ENCODE results near the gene TRMT11.

The TRMT11 gene

GRCh38 chr6:125984311-125984710 lies 2.0 kb upstream of the TRMT11 start:
- no peak overlapping the region for H3K27ac ChIP-seq (replicated peaks)
- no peak for DNase-seq (ENCODE audit: low read depth in 1 of 2, low spot score in 1 of 2)

GRCh38 chr6:125985522-125985921 lies 818 bp upstream of the TRMT11 start:
- TF ChIP-seq CTCF (IDR thresholded peaks at IDR 0.05; ENCODE audit: insufficient read depth, low read length) (no peak), SPI1 (IDR thresholded peaks at IDR 0.05; ENCODE audit: borderline replicate concordance, low read depth) (no peak), POLR2AphosphoS5 (IDR thresholded peaks at IDR 0.05; ENCODE audit: low read depth) (no peak), REST (IDR thresholded peaks at IDR 0.05; ENCODE audit: insufficient replicate concordance, low read depth) (no peak), GABPA (IDR thresholded peaks at IDR 0.05; ENCODE audit: low read depth) (no peak)
- H3K27me3 ChIP-seq (ENCODE audit: insufficient read depth, poor library complexity, severe bottlenecking), result no peaks in the 10 kb centered on the region
- H3K27ac ChIP-seq (replicated peaks), result peak overlapping the region; percentile 73
- peak overlapping the region; percentile 98 for H3K4me3 ChIP-seq (replicated peaks; ENCODE audit: insufficient read depth, low read length)
- DNase-seq (ENCODE audit: low read depth in 1 of 2, low spot score in 1 of 2), result no peak

More at GRCh38 chr6:125984311-125984710, 2.0 kb upstream of the TRMT11 start:
- H3K27me3 ChIP-seq (ENCODE audit: insufficient read depth, poor library complexity, severe bottlenecking), result no peaks in the 10 kb centered on the region
- H3K4me3 ChIP-seq (replicated peaks; ENCODE audit: insufficient read depth, low read length), result no peak overlapping the region
- TF ChIP-seq POLR2AphosphoS5 (IDR thresholded peaks at IDR 0.05; ENCODE audit: low read depth), result no peak
- TF ChIP-seq REST (IDR thresholded peaks at IDR 0.05; ENCODE audit: insufficient replicate concordance, low read depth), result no peak
- TF ChIP-seq SPI1 (IDR thresholded peaks at IDR 0.05; ENCODE audit: borderline replicate concordance, low read depth), result no peak
- TF ChIP-seq CTCF (IDR thresholded peaks at IDR 0.05; ENCODE audit: insufficient read depth, low read length), result no peak
- TF ChIP-seq GABPA (IDR thresholded peaks at IDR 0.05; ENCODE audit: low read depth), result no peak

GRCh38 chr6:125985979-125986300 lies 400 bp upstream of the TRMT11 start:
- no peak for DNase-seq (ENCODE audit: low read depth in 1 of 2, low spot score in 1 of 2)
- Histone ChIP-seq H3K4me3 (replicated peaks; ENCODE audit: insufficient read depth, low read length) (peak overlapping the region; percentile 98), H3K27ac (replicated peaks) (peak overlapping the region; percentile 73), H3K27me3 (ENCODE audit: insufficient read depth, poor library complexity, severe bottlenecking) (no peaks in the 10 kb centered on the region)
- TF ChIP-seq SPI1 (IDR thresholded peaks at IDR 0.05; ENCODE audit: borderline replicate concordance, low read depth), result no peak
- no peak for TF ChIP-seq POLR2AphosphoS5 (IDR thresholded peaks at IDR 0.05; ENCODE audit: low read depth)
- TF ChIP-seq REST (IDR thresholded peaks at IDR 0.05; ENCODE audit: insufficient replicate concordance, low read depth), result no peak
- no peak for TF ChIP-seq CTCF (IDR thresholded peaks at IDR 0.05; ENCODE audit: insufficient read depth, low read length)
- no peak for TF ChIP-seq GABPA (IDR thresholded peaks at IDR 0.05; ENCODE audit: low read depth)
